CD4-positive, alpha-beta T cell treated with Interleukin-21 for 1 hour (primary cell): ENCODE results near the gene AMFR.

ENCODE experiments used
- DNase-seq: peaks from one replicate; pipeline ENCODE4 v3.0.0-alpha.2; 2020

The AMFR gene

DNA sequence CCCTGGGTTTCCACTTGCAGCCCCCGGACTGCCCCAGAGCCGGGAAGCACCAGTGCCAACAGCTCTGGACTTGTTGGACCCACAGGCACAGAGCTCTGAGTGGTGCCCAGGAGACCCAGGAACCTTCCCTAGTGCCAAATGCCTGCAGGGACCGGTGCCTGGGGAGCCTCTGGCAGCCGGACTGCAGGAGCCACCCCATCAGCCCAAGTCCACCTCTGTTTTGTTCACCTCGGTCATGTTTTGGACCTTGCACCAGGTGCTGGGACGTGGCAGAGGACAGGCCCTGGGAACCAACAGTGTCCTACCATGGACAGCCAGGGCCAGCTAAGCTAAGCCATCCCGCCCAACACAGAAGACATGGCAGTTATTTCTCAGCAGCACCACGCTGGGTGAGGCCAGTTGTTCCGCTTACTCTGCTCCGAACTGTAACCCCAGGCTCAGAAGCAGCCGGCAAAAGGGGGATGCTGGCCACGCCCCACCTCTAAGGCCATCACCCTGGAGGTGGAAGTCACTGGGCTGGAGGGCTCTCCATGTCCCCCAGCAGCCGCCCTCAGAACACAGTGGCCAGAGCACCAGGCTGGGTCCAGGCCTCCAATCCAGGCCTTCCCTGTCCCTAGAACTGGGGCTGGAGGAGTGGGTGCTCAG is 79.8 kb downstream of the AMFR start:
- DNase-seq, result no peak

DNA sequence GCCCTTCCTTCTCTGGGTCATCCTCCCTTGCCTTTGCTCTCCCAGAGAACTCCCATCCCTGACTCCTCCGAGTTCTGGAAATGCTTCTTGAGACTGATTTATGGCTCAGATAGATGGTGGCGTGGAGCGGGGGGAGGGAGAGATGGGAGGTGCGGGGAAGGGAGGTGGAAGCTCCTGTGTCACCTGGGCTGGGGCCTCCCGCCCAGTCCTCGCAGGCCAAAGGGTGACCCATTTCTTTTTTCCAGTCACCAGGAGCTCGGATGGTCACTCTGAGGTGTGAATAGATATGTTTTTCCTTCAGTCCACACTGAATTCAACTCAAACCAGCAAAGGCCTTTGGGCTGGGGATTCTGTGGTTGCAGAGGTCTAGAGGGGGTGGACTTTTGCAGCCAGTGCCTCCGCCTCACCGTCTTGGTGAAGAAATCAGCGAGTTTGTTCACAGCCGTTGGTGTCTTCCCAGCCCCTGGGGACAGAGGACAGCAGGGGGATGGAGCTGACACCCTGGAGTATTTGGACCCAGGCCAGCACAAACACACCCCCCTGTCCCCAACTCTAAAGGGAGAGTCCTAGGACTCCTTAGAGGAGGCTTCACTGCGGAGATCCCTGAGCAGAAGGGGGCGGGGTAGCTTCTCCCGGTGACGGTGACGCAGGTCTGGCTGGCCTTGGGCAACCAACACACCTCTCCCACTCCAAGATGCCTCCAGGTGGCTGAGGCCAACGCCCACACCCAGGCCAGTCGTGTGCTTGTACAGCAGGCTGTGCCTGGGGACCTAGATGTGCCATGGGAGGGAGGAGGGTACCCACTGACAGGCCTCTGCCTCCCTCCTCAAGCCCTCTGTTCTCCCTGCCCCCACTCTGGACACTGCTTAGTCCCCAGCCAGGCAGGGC is 80.6 kb downstream of the AMFR start:
- no peak for DNase-seq

DNA sequence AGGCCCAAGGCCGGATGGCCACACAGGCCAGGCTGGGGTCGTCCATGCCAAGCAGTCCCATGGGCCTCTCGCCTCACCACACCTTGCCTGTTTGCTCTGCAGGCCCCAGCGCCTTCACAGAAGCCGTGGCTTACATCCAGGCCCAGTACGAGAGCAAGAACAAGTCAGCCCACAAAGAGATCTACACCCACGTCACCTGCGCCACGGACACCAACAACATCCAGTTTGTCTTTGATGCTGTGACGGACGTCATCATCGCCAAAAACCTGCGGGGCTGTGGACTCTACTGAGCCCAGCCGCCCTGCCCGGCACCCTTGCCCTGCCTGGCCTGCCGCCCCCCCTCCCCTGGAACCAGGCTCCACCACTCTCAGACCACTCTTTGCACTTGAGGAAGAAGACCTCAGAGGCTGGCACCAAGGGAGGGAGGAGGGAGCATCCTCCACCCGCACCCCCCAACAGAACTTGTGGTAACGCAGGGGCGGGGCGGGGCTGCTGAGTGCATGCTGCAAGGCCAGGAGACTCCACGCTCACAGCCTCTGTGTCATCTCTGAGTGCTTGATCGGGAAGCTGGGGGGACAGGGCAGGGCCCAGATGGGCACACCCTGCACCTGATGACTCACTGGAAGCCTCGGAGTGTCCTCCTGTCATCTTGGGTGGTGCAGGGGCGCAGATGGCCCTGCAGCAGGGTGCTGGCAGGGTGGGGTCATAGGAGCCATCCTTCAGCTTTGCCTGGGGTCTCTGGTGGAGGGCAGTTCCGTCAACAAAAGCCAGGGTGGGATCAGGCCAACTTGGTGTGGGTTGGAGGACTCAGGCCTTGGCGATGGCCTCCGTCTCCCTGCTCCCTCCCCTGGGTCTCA is 81.5 kb downstream of the AMFR start:
- DNase-seq, result no peak

DNA sequence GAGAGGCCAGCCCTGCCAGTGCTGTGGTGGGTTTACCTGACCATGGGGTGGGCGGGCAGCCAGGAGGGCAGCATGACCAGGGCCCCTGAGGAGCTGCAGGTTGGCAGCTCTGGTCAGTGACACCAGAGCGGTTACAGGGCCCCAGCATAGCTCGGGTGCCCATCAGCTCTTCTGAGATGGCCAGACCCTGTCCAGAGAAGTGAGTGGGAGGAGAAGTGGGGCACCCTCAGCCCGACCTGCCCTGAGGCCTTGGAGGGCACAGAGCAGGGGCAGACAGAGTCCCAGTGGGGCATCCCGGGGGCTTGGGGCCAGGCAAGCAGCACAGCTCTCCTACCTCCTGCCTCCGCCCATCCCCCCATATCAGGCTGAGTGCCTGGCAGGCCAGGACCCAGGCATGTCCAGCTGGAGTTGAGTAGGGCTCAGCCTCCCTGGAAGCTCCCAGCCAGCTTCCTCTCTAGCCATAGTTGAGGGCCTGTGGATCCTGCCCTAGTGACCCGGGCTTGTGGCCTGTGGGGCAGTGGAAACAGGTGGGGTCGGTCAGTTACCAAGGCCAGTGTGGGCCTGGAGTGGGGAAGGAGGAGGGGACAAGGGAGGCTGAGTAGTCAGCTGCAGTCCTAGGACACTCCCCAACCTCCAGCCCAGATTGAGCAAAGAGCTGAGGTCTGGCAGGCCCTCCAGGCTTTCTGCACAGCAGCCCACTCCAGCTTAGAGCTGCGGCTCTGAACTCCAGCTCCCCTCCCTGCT is 83.5 kb downstream of the AMFR start:
- DNase-seq, result no peak

DNA sequence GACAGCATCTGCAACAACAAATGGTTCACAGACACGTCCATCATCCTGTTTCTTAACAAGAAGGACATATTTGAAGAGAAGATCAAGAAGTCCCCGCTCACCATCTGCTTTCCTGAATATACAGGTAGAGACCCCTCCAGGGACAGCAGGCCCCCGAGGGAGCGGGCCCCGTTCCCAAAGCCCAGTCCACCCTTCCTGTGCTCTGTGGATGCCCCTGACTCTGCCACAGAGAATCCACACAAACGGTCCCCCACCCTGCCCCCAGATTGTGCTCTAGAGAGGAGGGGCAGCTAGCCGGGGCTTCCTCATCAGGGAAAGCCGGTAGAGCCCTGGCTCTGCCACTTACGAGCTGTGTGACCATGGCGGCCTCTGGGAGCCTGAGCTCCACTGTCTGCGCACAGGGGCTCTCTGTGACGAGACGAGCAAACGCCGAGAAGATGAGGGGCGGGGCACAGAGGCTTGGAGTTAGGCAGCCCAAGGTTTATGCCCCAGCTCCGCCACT is 84.4 kb downstream of the AMFR start:
- DNase-seq, result no peak

DNA sequence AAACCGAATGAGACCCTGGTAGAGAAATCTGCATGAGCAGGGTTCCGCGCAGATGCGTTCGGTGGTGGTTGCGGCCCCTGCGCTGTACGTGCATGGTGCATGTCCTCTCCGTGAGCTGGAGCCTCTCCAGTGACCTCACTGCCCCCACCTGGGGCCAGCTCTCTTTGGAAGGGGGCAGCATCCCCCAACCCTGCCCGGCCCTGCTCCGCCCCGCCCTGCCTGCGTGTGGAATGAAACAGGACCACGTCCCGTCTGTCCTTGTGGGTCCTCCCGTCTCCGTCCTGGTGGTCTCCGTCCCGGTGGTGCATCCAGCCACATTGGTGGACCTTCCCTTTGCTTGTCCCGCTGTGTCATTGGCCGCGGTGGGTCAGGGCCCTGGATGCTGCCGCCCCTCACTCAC is 84.9 kb downstream of the AMFR start:
- DNase-seq, result no peak

DNA sequence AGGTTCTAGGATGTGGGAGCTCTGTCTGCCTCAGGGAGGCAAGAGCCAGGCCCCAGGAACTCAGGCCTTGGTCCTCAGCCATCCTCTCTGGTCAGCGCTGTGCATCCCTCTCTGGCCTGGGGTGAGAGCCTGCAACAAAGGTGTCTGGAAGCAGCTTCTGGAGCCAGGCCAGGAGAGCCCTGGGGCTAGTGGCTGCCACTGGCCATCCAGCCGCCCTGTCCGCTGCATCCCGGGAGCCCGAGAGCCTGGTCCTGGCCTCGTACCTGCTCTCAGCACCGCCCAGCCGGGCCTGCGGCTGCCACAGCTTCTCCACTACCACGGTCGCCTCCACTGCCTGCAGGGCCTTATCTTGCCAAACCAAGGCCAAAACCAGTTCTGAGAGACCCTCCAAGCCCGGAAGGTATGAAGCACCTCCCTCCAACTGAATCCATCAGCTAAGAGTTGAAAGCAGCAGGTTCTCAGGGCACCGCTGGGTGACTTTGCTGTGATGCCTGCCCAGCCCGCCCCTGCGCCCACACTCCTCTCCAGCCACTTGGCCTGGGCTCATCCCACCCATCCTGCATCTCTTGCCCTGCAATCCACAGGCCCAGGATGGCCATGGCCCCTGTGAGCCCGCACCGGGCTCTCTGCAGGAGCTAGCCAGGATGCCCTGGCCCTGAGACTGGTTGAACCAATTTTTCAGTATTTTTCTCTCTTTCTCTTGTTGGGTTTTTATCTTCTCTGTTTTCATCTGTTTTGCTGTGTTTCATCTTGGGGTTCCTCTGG is 85.7 kb downstream of the AMFR start:
- DNase-seq, result no peak

DNA sequence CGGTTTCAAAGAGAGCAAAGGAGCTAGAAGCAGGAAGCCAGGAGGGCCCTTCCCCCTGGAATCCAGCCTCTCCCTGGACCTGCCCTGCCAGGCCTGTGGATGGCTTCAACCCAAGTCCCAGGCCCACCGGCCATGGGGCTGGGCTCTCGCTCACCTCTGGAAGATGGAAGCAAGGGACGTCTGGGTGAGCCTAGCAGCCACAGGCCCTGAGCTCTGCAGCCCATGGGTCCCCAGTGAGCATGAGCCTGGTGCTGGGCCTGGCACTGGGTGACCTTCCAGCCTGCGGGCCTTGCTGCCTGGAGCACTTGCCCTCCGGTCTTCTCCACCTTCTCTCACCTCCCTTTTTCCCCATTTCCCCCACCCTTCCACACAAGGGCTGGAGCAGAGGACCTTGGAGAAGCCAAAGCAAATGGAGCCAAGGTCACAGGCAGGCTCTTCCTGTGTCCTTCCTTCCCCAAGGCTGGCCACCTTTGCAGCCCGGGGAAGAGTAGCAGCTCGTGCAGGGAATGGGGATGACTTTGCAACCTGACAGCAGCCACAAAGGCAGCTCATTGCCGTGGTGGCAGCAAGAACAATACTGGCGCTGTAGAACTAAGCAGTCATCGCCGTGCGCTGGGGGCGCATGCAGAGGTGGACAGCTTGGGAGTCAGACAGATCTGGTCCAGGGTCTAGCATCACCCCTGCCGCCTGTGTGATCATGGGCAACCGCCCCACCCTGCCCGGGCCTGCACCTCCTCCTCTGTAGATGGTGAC is 86.6 kb downstream of the AMFR start:
- DNase-seq, result no peak

DNA sequence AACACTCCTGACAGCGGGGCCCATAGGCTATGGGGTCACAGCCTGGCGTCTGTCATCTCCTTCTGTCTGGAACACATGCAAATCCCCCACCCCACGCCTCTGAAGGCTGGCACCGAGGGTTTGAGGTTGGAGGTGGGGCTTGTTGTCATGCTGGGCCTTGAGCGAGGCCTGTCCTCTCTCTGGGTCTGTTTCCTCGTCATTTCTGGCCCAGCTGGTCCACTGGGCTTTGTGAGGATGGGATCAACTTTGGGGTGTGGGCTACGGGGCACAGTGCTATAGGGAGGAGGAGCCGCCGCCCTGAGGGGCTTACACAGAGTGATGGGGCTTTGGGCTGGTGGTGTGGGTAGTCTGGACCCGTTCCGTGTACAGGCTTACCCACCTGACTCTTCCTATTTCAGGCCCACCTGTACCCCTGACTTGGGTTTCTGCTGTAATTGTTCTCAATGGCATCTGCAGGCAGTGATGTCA is 87.5 kb downstream of the AMFR start:
- no peak for DNase-seq

DNA sequence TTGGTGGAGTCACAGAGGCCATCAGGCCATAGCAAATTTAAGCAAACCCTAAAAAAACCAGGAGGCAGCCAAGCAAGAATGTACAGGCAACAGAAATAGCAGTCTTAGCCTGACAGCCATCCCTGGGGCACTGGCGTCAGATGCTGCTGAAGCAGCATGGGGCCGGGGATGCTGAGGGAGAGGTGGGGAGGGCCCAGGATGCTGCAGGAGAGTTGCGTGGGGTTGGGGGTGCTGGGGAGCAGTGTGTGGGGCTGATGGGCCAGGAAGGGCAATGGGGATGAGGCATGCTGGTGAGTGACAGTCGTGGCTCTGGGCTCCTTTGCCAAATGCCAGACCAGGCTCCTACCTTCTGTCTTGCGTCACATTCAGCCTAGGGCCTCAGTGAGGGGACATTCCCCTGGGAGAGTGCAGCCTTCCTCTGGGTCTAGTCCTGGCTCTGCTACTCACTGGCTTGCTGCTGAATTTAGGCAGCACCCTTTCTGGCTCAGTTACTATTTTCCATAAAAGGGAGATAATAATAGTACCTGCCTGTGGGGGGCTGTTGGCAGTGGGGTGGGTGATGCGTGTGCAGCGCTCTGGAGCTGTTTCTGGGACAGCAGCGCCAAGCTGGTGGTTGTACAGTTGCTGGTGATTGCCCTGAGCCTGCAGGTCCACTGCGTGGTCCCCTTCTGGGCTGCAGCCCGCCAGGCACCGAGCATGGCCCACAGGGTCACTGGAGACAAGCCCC is 88.1 kb downstream of the AMFR start:
- DNase-seq, result no peak

DNA sequence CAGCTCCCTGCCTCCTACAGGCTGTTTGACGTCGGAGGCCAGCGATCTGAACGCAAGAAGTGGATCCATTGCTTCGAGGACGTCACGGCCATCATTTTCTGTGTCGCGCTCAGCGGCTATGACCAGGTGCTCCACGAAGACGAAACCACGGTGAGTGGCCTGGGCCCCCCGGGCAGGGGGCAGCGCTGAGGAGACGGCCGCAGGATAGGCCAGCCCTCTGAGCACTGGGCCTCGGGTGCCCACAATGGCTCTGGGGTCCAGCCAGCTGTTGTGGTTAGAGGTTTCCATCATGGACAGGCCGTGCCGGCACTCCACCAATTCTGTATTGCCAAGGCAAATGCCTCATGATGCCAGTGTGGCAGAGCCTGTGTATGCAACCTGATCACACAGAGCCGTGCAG is 88.6 kb downstream of the AMFR start:
- no peak for DNase-seq

DNA sequence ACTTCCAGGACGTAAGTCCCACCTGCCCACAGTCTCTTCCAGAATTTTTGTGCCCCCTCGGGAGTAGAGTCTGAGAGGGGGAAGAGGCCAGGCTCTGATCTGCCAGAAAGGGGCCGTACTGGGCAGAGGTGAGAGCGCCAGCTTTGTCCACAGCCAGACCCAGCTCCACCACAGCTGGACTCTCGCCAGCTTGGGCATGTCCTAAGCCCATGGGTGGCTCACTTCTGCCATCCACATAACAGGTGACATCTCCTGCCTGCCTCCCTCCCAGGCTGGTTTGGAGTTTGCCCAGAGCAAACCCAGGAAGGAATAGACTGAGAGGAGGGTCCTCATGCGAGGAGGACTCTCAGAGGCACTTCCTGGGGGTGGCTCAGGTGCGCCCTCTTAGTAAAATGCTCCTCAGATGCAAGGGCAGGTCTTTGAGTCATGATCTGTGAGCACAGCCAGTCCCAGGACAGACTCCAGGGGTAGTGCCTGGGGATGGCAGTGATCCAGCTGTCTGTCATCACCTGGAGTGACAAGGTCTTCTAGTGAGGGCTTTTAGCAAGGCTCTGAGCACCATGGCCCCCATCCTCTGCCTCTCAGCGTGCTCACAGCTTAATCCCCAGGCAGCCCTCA is 89.2 kb downstream of the AMFR start:
- no peak for DNase-seq

DNA sequence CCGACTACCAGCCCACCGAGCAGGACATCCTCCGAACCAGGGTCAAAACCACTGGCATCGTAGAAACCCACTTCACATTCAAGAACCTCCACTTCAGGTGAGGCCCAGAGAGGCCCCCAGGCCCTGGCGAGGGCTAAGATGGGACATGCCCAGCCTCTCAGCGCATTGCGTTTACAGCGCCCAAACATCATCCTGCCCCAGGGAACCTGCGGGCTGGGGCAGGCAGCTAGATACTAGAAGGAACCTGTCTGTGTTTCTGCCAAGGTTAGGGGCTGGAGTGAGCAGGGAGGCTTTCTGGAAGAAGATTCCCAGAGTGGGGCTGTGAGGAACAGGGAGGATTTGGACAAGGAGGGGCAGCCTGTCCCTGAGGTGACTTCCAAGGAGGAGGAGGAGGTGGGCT is 90.6 kb downstream of the AMFR start:
- no peak for DNase-seq

DNA sequence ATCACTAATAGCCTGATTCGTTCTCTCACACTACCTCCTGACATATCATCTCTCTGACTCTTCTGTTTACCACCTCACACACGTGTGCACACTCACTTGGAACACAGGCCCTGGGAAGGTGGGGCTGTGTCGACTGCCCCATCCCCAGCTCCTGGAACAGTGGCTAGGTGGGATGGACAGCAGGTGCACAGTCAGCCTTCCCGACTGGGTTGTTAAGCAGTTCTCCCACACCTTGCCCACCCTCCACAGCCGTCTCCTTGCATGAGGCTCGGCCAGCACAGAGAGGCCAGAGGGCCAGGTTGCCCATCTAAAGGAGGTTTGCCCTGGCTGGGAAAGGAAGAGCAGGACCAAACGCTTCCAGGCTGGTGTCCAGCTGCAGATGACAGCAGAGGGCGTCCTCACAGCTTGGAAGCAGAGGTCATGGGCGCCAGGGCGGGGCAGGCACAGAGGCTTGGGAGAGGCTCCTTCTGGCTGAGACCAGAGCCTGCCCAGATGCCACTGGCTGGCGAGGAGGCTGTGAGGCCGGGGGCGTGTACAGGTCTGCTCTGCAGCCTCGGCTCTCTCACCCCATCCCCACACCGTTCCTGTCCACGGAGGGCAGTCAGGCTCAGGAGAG is 92.8 kb downstream of the AMFR start:
- DNase-seq, result no peak

DNA sequence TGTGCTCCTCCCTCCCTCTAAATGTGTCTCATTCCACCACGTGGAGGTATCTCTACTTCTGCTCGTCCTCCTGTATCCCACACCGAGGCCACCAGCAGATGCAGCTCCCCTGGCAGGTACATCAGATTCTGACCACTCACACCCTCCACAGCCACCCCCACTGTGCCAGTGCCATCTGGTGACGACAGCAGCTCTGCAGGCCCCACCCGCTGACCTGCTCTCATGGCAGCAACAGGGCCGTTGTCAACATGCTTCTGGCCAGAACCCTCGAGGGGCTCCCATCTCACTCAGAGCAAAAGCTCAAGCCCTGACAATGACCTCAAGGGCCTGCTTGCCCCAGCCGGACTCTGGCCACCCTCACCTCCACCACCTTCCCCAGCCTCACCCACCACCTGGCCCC is 93.4 kb downstream of the AMFR start:
- DNase-seq, result no peak

DNA sequence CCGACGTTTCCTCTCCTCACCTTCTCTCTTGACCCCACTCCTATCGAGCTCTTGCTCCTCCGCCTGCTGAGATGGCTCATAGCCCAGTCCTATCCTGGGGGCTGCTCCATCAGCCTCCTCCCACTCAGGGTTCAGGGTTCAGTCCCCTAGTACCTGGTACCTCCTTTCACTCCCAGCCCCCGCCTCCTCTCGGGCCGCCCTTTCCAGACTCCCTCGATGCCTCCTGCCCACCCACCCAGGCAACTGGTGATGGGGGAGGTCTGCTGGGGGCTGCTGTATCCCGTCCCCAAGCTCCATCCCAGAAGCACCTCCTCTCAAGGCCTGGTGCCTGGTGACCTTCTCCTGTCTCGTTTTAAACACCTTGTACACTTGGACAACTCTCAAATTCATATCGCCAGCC is 93.9 kb downstream of the AMFR start:
- DNase-seq, result no peak

DNA sequence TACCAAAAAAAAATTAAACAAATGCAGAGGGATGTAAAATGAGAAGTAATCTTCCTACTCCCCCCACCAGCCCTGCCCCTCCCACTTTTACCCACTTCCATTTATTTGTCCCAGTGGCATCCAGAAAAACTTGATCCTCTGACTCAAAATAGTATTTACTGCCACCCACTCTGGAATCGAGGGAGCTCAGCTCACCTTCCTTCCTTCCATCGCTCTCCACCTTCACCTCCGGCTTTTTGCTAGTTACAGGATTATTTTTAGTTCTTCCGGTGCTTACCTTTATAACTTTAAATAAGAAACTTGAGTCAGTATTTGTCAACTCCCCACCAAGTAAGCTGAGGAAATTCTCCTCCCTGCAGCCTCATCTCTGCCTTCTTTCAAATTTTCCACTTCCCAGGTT is 94.9 kb downstream of the AMFR start:
- DNase-seq, result no peak

DNA sequence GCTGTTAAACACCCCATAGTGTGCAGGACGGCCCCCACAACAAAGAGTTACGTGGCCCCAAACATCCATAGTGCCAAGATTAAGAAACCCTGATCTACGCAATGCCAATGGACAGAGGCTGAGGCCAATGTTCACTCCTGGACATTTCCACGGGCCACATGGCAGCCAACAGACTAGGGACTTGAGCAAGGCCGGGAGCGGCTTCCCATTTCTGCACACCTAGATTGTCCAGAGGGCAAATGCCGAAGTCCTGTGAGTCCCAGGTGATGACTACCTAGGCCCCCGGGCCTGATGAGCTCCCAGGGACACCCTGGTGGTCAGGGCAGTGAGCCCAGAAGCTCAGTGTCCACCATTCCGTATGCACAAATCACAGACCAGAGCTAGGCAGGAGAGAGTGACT is 95.5 kb downstream of the AMFR start:
- no peak for DNase-seq

DNA sequence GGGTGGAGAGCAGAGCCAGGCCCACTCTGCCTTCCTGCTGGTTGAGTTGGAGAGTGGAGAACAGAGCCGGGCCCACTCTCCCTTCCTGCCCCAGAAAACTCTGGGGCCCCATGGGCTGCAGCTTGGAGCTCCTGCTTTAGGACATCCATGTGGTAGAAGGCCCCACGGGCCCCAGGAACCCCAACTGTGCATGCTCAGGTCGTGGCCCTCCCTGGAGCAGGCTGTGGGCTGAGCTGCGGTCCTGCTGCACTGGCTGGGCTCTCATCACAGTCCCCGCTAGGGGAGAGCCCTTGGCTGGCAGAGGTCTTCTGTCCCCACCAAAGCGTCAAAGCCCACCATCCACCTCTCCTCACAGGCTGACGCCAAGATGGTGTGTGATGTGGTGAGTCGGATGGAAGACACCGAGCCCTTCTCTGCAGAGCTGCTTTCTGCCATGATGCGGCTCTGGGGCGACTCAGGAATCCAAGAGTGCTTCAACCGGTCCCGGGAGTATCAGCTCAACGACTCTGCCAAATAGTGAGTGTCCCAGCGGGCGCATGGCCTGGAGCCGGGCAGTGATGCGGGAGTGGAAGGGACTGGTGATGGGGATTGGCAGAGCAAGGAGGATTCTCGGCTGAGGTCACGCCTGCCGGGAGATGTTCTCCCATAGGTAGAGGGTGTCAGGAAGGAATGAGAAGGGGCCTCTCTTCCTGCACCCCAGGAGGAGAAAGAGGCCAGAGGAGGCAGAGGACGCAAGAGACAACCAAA is 96.9 kb downstream of the AMFR start:
- no peak for DNase-seq
